H9 (cell line): ENCODE data around the gene ACSL6. TPM values are rescaled to one million over a fixed set of nuclear protein-coding genes. Genes with fewer than 3 reads are reported as not detected.

Source experiments
- DNase-seq: peaks from one replicate; pipeline ENCODE4 v3.0.0-alpha.2; 2017
- H2AFZ ChIP-seq: one replicate; pipeline ENCODE4 v1.6.1; 2013; ENCODE audit warnings: mild to moderate bottlenecking, low read length, control low read depth, moderate library complexity
- H2AK5ac ChIP-seq: 2 replicates; pipeline ENCODE4 v1.6.1; 2013; ENCODE audit warnings: low read length, control low read depth, mixed read lengths; ENCODE audit not compliant: insufficient read length
- H2BK120ac ChIP-seq: one replicate; pipeline ENCODE4 v1.6.1; 2013; ENCODE audit warnings: low read depth, mild to moderate bottlenecking, low read length, control low read depth, inconsistent platforms; ENCODE audit not compliant: poor library complexity, severe bottlenecking
- H2BK12ac ChIP-seq: 2 replicates; pipeline ENCODE4 v1.6.1; 2013; ENCODE audit warnings: low read length, control low read depth, mixed read lengths, low read depth; ENCODE audit not compliant: insufficient read length
- H2BK15ac ChIP-seq: 2 replicates; pipeline ENCODE4 v1.6.1; 2013; ENCODE audit warnings: low read depth, low read length, control low read depth
- H2BK20ac ChIP-seq: one replicate; pipeline ENCODE4 v1.6.1; 2013; ENCODE audit warnings: low read depth, mild to moderate bottlenecking, low read length, control low read depth, inconsistent platforms; ENCODE audit not compliant: poor library complexity, severe bottlenecking
- H2BK5ac ChIP-seq: 2 replicates; pipeline ENCODE4 v1.6.1; 2013; ENCODE audit warnings: low read length, control low read depth, mixed read lengths; ENCODE audit not compliant: insufficient read length
- H3K14ac ChIP-seq: 2 replicates; pipeline ENCODE4 v1.6.1; 2013; ENCODE audit warnings: low read length, control low read depth; ENCODE audit not compliant: insufficient read depth
- H3K18ac ChIP-seq: 2 replicates; pipeline ENCODE4 v1.6.1; 2013; ENCODE audit warnings: low read depth, mild to moderate bottlenecking, mixed read lengths, low read length, control low read depth; ENCODE audit not compliant: insufficient read length
- H3K23ac ChIP-seq: 2 replicates; pipeline ENCODE4 v1.6.1; 2013; ENCODE audit warnings: low read length, control low read depth, mixed read lengths, low read depth; ENCODE audit not compliant: insufficient read length
- H3K23me2 ChIP-seq: 2 replicates; pipeline ENCODE4 v1.6.1; 2013; ENCODE audit warnings: low read depth, mild to moderate bottlenecking, mixed read lengths, low read length, control low read depth; ENCODE audit not compliant: insufficient read length, poor library complexity, severe bottlenecking
- H3K27ac ChIP-seq: 2 replicates; pipeline ENCODE4 v1.5.1; 2013; ENCODE audit warnings: low read length, control low read depth, mixed read lengths, low read depth; ENCODE audit not compliant: insufficient read length
- H3K27me3 ChIP-seq: 2 replicates; pipeline ENCODE4 v1.6.1; 2013; ENCODE audit warnings: low read length, control low read depth, inconsistent platforms; ENCODE audit not compliant: insufficient read depth
- H3K4ac ChIP-seq: 2 replicates; pipeline ENCODE4 v1.6.1; 2013; ENCODE audit warnings: low read depth, mild to moderate bottlenecking, control low read depth, inconsistent platforms, low read length, moderate library complexity
- H3K4me1 ChIP-seq: 2 replicates; pipeline ENCODE4 v1.6.1; 2013; ENCODE audit warnings: low read length, control low read depth, inconsistent platforms; ENCODE audit not compliant: insufficient read depth
- H3K4me2 ChIP-seq: 2 replicates; pipeline ENCODE4 v1.6.1; 2013; ENCODE audit warnings: low read length, control low read depth, mixed read lengths; ENCODE audit not compliant: insufficient read length, insufficient read depth
- H3K56ac ChIP-seq: 2 replicates; pipeline ENCODE4 v1.6.1; 2013; ENCODE audit warnings: low read depth, mild to moderate bottlenecking, mixed read lengths, low read length, control low read depth; ENCODE audit not compliant: insufficient read length
- H3K79me1 ChIP-seq: 2 replicates; pipeline ENCODE4 v1.6.1; 2013; ENCODE audit warnings: low read depth, mild to moderate bottlenecking, moderate library complexity, low read length, control low read depth, inconsistent platforms; ENCODE audit not compliant: insufficient read depth, poor library complexity, severe bottlenecking
- H3K79me2 ChIP-seq: 2 replicates; pipeline ENCODE4 v1.6.1; 2013; ENCODE audit warnings: low read length, control low read depth, inconsistent platforms; ENCODE audit not compliant: insufficient read depth
- H3K9ac ChIP-seq: 2 replicates; pipeline ENCODE4 v1.6.1; 2013; ENCODE audit warnings: low read length, control low read depth, mixed read lengths; ENCODE audit not compliant: insufficient read length; ENCODE audit errors: extremely low read depth
- H3K9me3 ChIP-seq: one replicate; pipeline ENCODE4 v1.6.1; 2013; ENCODE audit warnings: low read depth, low read length, inconsistent platforms; ENCODE audit not compliant: control insufficient read depth
- H3T11ph ChIP-seq: one replicate; pipeline ENCODE4 v1.6.1; 2013; ENCODE audit warnings: mild to moderate bottlenecking, low read length, control low read depth, inconsistent platforms
- H4K20me1 ChIP-seq: one replicate; pipeline ENCODE4 v1.6.1; 2013; ENCODE audit not compliant: control insufficient read depth, insufficient read length, insufficient read depth
- H4K5ac ChIP-seq: 2 replicates; pipeline ENCODE4 v1.6.1; 2013; ENCODE audit warnings: low read depth, mild to moderate bottlenecking, mixed read lengths, low read length, control low read depth; ENCODE audit not compliant: insufficient read length
- H4K8ac ChIP-seq: replicated peaks from 2 replicates; pipeline ENCODE4 v1.6.1; 2013; ENCODE audit warnings: low read length, control low read depth, mixed read lengths, low read depth; ENCODE audit not compliant: insufficient read length
- H4K91ac ChIP-seq: 2 replicates; pipeline ENCODE4 v1.6.1; 2013; ENCODE audit warnings: low read depth, mild to moderate bottlenecking, moderate library complexity, mixed read lengths, low read length, control low read depth; ENCODE audit not compliant: insufficient read length
- H3K27ac Mint-ChIP-seq, 3 experiments: 2 replicates in 2 of 3; 3 replicates in 1 of 3; pipeline ENCODE4 v1.8.0; 2020 to 2021; ENCODE audit warnings: mixed read lengths in 3 of 3, mild to moderate bottlenecking in 1 of 3, moderate library complexity in 1 of 3
- H3K27me3 Mint-ChIP-seq: 2 replicates; pipeline ENCODE4 v1.8.0; 2021; ENCODE audit warnings: low read depth, mild to moderate bottlenecking, moderate library complexity, mixed read lengths
- H3K36me3 Mint-ChIP-seq, 3 experiments: 2 replicates in 2 of 3; 3 replicates in 1 of 3; pipeline ENCODE4 v1.8.0; 2020 to 2021; ENCODE audit warnings: low read depth in 3 of 3, mixed read lengths in 3 of 3; ENCODE audit not compliant: insufficient read depth in 1 of 3
- H3K4me1 Mint-ChIP-seq, 2 experiments: 2 replicates each; pipeline ENCODE4 v1.8.0; 2020; ENCODE audit warnings: mixed read lengths in 2 of 2
- H3K4me3 Mint-ChIP-seq, 2 experiments: 2 replicates in 1 of 2; 3 replicates in 1 of 2; pipeline ENCODE4 v1.8.0; 2020 to 2021; ENCODE audit warnings: mild to moderate bottlenecking in 2 of 2, mixed read lengths in 2 of 2, moderate library complexity in 1 of 2
- H3K9me3 Mint-ChIP-seq, 2 experiments: 2 replicates in 1 of 2; 3 replicates in 1 of 2; pipeline ENCODE4 v1.8.0; 2020; ENCODE audit warnings: mild to moderate bottlenecking in 2 of 2, mixed read lengths in 2 of 2, moderate library complexity in 1 of 2
- CTCF ChIP-seq: fragments of 200-600 bp; sonication (generic); conservative IDR thresholded peaks from 3 replicates; pipeline ENCODE4 v1.8.0; 2021; ENCODE audit warnings: antibody characterized with exemption, mild to moderate bottlenecking
- WGBS: extraction: QIAGEN DNeasy Blood & Tissue Kit; methylation state at CpG from one replicate; pipeline ENCODE4 v1.1.7; 2013; ENCODE audit warnings: missing lambda C conversion rate, low lambda C conversion rate, mixed read lengths; ENCODE audit not compliant: insufficient read length; ENCODE audit errors: extremely low coverage; 5-methylcytosine and 5-hydroxymethylcytosine counted together
- total RNA-seq: library from RNA; stranded (reverse); gene quantifications from 2 replicates; pipeline ENCODE4 v1.2.1, GENCODE V29; 2021

The ACSL6 gene
- total RNA-seq, 1 experiment from 2014 or later: 1.6 TPM

- Histone ChIP-seq H4K8ac (no peak overlapping the region), H3K4ac (no peak overlapping the region), H3K9ac (no peak overlapping the region), H3K18ac (no peak overlapping the region), H3K4me1 (peaks cover 2% of the 10 kb centered on the region; the same call in 1 of the 2 replicates), H2BK15ac (no peak overlapping the region), H2AFZ (no peak overlapping the region), H2BK5ac (no peak overlapping the region), H2AK5ac (no peak overlapping the region), H2BK20ac (no peak overlapping the region), H3K23me2 (no peaks in the 10 kb centered on the region), H4K91ac (no peak overlapping the region), H4K20me1 (no peaks in the 10 kb centered on the region), H3K79me2 (no peaks in the 10 kb centered on the region), H3K79me1 (no peaks in the 10 kb centered on the region), H3K27ac (no peak overlapping the region), H3K9me3 (no peaks in the 10 kb centered on the region), H4K5ac (no peak overlapping the region), H3K56ac (no peak overlapping the region), H2BK12ac (no peak overlapping the region), H3K23ac (no peak overlapping the region), H2BK120ac (no peak overlapping the region), H3K27me3 (no peaks in the 10 kb centered on the region), H3T11ph (no peak overlapping the region), H3K4me2 (peak overlapping the region; percentile 25), H3K14ac (no peak overlapping the region)
- Mint-ChIP-seq H3K4me3 (peak overlapping the region in 1 of 2 experiments; percentile 52; a peak in 2 of 5 replicates), H3K27me3 (no peaks in the 10 kb centered on the region), H3K4me1 (peaks cover 14 to 16% of the 10 kb centered on the region in 2 experiments), H3K9me3 (no peaks in the 10 kb centered on the region), H3K36me3 (no peaks in the 10 kb centered on the region; a peak in 1 of 7 replicates), H3K27ac (peak overlapping the region in 1 of 3 experiments; percentile 10; a peak in 2 of 7 replicates)
- no peak for TF ChIP-seq CTCF
- no CpG with 5 or more reads among the region's 12 CpGs for WGBS
- DNase-seq: peak; percentile 47
Measured at GRCh38 chr5:131974956-131975726, 36.3 kb downstream of the ACSL6 start.
